ENCODE measurements around the gene DIABLO.

DNA sequence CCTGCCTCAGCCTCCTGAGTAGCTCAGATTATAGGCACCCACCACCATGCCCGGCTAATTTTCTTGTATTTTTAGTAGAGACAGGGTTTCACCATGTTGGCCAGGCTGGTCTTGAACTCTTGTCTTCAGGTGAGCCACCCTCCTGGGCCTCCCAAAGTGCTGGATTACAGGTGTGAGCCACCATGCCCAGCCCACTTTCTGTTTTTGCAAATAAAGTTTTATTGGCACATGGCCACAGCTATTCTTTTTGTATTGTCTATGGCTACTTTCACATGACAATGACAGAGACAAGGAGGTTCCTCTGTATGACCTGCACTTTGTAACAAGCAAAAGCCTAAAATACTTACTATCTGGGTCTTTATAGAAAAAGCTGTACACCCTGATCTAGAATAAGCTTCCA is 19.7 kb upstream of the DIABLO start:
- TF ChIP-seq, protein P1, sequence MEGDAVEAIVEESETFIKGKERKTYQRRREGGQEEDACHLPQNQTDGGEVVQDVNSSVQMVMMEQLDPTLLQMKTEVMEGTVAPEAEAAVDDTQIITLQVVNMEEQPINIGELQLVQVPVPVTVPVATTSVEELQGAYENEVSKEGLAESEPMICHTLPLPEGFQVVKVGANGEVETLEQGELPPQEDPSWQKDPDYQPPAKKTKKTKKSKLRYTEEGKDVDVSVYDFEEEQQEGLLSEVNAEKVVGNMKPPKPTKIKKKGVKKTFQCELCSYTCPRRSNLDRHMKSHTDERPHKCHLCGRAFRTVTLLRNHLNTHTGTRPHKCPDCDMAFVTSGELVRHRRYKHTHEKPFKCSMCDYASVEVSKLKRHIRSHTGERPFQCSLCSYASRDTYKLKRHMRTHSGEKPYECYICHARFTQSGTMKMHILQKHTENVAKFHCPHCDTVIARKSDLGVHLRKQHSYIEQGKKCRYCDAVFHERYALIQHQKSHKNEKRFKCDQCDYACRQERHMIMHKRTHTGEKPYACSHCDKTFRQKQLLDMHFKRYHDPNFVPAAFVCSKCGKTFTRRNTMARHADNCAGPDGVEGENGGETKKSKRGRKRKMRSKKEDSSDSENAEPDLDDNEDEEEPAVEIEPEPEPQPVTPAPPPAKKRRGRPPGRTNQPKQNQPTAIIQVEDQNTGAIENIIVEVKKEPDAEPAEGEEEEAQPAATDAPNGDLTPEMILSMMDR (IDR thresholded peaks at IDR 0.05): no peak
- TF ChIP-seq POLR2AphosphoS5 (IDR thresholded peaks at IDR 0.05): no peak
- no peak for TF ChIP-seq POLR2A (IDR thresholded peaks at IDR 0.05)
